GM23338 (cell line): Measurements from ENCODE around the gene SEMA5A. TPM values are rescaled to one million over a fixed set of nuclear protein-coding genes. Genes with fewer than 3 reads are reported as not detected.

Source experiments
- ATAC-seq: fragments of 200-7000 bp; cut with Tn5 transposase; 3 replicates; pipeline ENCODE4 v1.9.1; 2020
- DNase-seq: peaks from one replicate; pipeline ENCODE4 v3.0.0-alpha.2; 2015; ENCODE audit warnings: low spot score
- H2AFZ ChIP-seq: fragments of 200-600 bp; sonication (generic); 2 replicates; pipeline ENCODE4 v1.8.0; 2016; ENCODE audit warnings: antibody characterized with exemption, mild to moderate bottlenecking, moderate library complexity
- H3F3A ChIP-seq: fragments of 200-600 bp; sonication (generic); replicated peaks from 2 replicates; pipeline ENCODE4 v1.8.0; 2017; ENCODE audit warnings: antibody characterized with exemption, mixed run types, low read depth
- H3K27ac ChIP-seq: fragments of 200-600 bp; sonication (generic); 2 replicates; pipeline ENCODE4 v1.6.1; 2016; ENCODE audit warnings: low read depth
- H3K27me3 ChIP-seq: fragments of 200-600 bp; sonication (generic); 2 replicates; pipeline ENCODE4 v1.8.0; 2016; ENCODE audit warnings: mild to moderate bottlenecking, mixed run types, moderate library complexity; ENCODE audit not compliant: insufficient read depth
- H3K36me3 ChIP-seq: fragments of 200-600 bp; sonication (generic); 2 replicates; pipeline ENCODE4 v1.8.0; 2016; ENCODE audit warnings: mild to moderate bottlenecking; ENCODE audit not compliant: insufficient read depth
- H3K4me1 ChIP-seq: fragments of 200-600 bp; sonication (generic); 2 replicates; pipeline ENCODE4 v1.8.0; 2016; ENCODE audit warnings: mild to moderate bottlenecking, moderate library complexity; ENCODE audit not compliant: insufficient read depth
- H3K4me2 ChIP-seq: fragments of 200-600 bp; sonication (generic); 2 replicates; pipeline ENCODE4 v1.7.1; 2017; ENCODE audit warnings: mixed run types
- H3K4me3 ChIP-seq: fragments of 200-600 bp; sonication (generic); 2 replicates; pipeline ENCODE4 v1.6.1; 2016; ENCODE audit warnings: mixed run types
- H3K79me2 ChIP-seq: fragments of 200-600 bp; sonication (generic); replicated peaks from 2 replicates; pipeline ENCODE4 v1.8.0; 2017; ENCODE audit warnings: mild to moderate bottlenecking; ENCODE audit not compliant: insufficient read depth
- H3K9me2 ChIP-seq: fragments of 200-600 bp; sonication (generic); 2 replicates; pipeline ENCODE4 v1.8.0; 2017; ENCODE audit not compliant: insufficient read depth
- H4K20me1 ChIP-seq: fragments of 200-600 bp; sonication (generic); replicated peaks from 2 replicates; pipeline ENCODE4 v1.8.0; 2017; ENCODE audit warnings: mild to moderate bottlenecking; ENCODE audit not compliant: insufficient read depth
- H3K27ac Mint-ChIP-seq: 2 replicates; pipeline ENCODE4 v1.8.0; 2020; ENCODE audit warnings: inconsistent platforms, mild to moderate bottlenecking, moderate library complexity, mixed read lengths
- H3K27me3 Mint-ChIP-seq: 3 replicates; pipeline ENCODE4 v1.8.0; 2022; ENCODE audit warnings: low read depth, mild to moderate bottlenecking, moderate library complexity, mixed read lengths, inconsistent platforms; ENCODE audit not compliant: insufficient read depth, poor library complexity
- H3K36me3 Mint-ChIP-seq: 3 replicates; pipeline ENCODE4 v1.8.0; 2021; ENCODE audit warnings: low read depth, mild to moderate bottlenecking, inconsistent platforms, moderate library complexity, mixed read lengths
- H3K4me1 Mint-ChIP-seq: 3 replicates; pipeline ENCODE4 v1.8.0; 2020; ENCODE audit warnings: mild to moderate bottlenecking, inconsistent platforms, mixed read lengths
- H3K4me3 Mint-ChIP-seq: 3 replicates; pipeline ENCODE4 v1.8.0; 2021; ENCODE audit warnings: moderate library complexity, mild to moderate bottlenecking, inconsistent platforms, mixed read lengths
- H3K9me3 Mint-ChIP-seq: 3 replicates; pipeline ENCODE4 v1.8.0; 2020; ENCODE audit warnings: moderate library complexity, mild to moderate bottlenecking, inconsistent platforms, mixed read lengths
- CREB1 ChIP-seq: fragments of 250-450 bp; sonication (Bioruptor Pico); IDR thresholded peaks from 2 replicates; pipeline ENCODE4 v1.5.0; 2020; ENCODE audit warnings: low read depth, mild to moderate bottlenecking, moderate library complexity
- CTCF ChIP-seq, 2 experiments: fragments of 200-600 bp in 1 of 2; sonication (generic) in 1 of 2; conservative IDR thresholded peaks; 2 replicates each; pipeline versions ENCODE4 v1.5.1 to v1.6.1; 2016 to 2017; ENCODE audit warnings: antibody characterized with exemption in 2 of 2, low read depth in 2 of 2, mild to moderate bottlenecking in 2 of 2, moderate library complexity in 1 of 2
- ETS1 ChIP-seq: IDR thresholded peaks from 2 replicates; pipeline ENCODE4 v1.6.1; 2016; ENCODE audit warnings: antibody characterized with exemption
- EZH2 ChIP-seq: fragments of 200-600 bp; sonication (generic); IDR thresholded peaks from one replicate; pipeline ENCODE4 v1.8.0; 2017; ENCODE audit warnings: antibody characterized with exemption, mild to moderate bottlenecking, low read depth; ENCODE audit not compliant: unreplicated experiment
- JUNB ChIP-seq: IDR thresholded peaks from one replicate; pipeline ENCODE4 v1.6.1; 2016; ENCODE audit warnings: antibody characterized with exemption; ENCODE audit not compliant: unreplicated experiment
- NANOG ChIP-seq: IDR thresholded peaks from 2 replicates; pipeline ENCODE4 v1.6.1; 2016; ENCODE audit warnings: antibody characterized with exemption, borderline replicate concordance
- POLR2AphosphoS5 ChIP-seq: IDR thresholded peaks from 2 replicates; pipeline ENCODE4 v1.6.1; 2016; ENCODE audit warnings: antibody characterized with exemption, low read depth
- STAT1 ChIP-seq: IDR thresholded peaks from one replicate; pipeline ENCODE4 v1.6.1; 2016; ENCODE audit warnings: antibody characterized with exemption; ENCODE audit not compliant: unreplicated experiment
- ZNF114 ChIP-seq: fragments of 250-450 bp; sonication (Bioruptor Pico); IDR thresholded peaks from 2 replicates; pipeline ENCODE4 v1.5.0; 2020; ENCODE audit warnings: mild to moderate bottlenecking, moderate library complexity
- ZNF331 ChIP-seq: fragments of 250-450 bp; sonication (Bioruptor Pico); IDR thresholded peaks from 2 replicates; pipeline ENCODE4 v1.5.0; 2020; ENCODE audit warnings: low read depth, mild to moderate bottlenecking, moderate library complexity
- ZNF462 ChIP-seq: fragments of 250-450 bp; sonication (Bioruptor Pico); IDR thresholded peaks from 2 replicates; pipeline ENCODE4 v1.5.0; 2020; ENCODE audit warnings: mild to moderate bottlenecking, moderate library complexity
- polyA plus RNA-seq: library from polyadenylated mRNA; unstranded; fragments of >200 nt; fragmentation: Nextera tagmentation; extraction: Ambion mirVana; gene quantifications from 2 replicates; pipeline ENCODE4 v1.2.1, GENCODE V29; 2016
- total RNA-seq: library from RNA; depleted of rRNA; stranded (reverse); fragments of >200 nt; shearing (Covaris generic); gene quantifications from 2 replicates; pipeline ENCODE4 v1.2.3, GENCODE V29; 2014

The SEMA5A gene
- total and polyA plus RNA-seq, 2 experiments from 2014 or later, result 2.1 to 8.1 TPM

GRCh38 chr5:9415566-9415965 lies 130.3 kb downstream of the SEMA5A start:
- H4K20me1 ChIP-seq, result no peaks in the 10 kb centered on the region
- H3F3A ChIP-seq, result no peaks in the 10 kb centered on the region
- no peaks in the 10 kb centered on the region for H3K27me3 ChIP-seq
- H3K4me2 ChIP-seq, result no peak overlapping the region
- Mint-ChIP-seq H3K9me3 (no peaks in the 10 kb centered on the region), H3K27me3 (no peaks in the 10 kb centered on the region), H3K4me3 (no peak overlapping the region), H3K36me3 (peaks cover 8% of the 10 kb centered on the region; the same call in 2 of the 3 replicates), H3K27ac (no peak overlapping the region), H3K4me1 (no peaks in the 10 kb centered on the region)
- no peak for TF ChIP-seq CREB1 (CRISPR knock-in tag)
- TF ChIP-seq EZH2, result no peak
- no peak for TF ChIP-seq ZNF331 (CRISPR knock-in tag)
- TF ChIP-seq NANOG, result no peak
- no peak for TF ChIP-seq POLR2AphosphoS5
- no peak for TF ChIP-seq STAT1
- no peak for TF ChIP-seq ZNF114 (CRISPR knock-in tag)
- no peak for TF ChIP-seq ZNF462 (CRISPR knock-in tag)
- no peak for TF ChIP-seq JUNB
- no peak for TF ChIP-seq CTCF (conservative IDR thresholded peaks at IDR 0.05; ENCODE audit: low read depth in 2 of 2)
- TF ChIP-seq ETS1, result no peak
- H3K4me3 ChIP-seq, result no peak overlapping the region
- H3K79me2 ChIP-seq, result no peaks in the 10 kb centered on the region
- no peak for DNase-seq
- H3K4me1 ChIP-seq, result no peaks in the 10 kb centered on the region
- H3K9me2 ChIP-seq, result no peaks in the 10 kb centered on the region
- no peaks in the 10 kb centered on the region for H3K36me3 ChIP-seq
- ATAC-seq, result no peak
- H2AFZ ChIP-seq, result no peak overlapping the region
- H3K27ac ChIP-seq, result no peak overlapping the region
